Stimulated activated CD8-positive, alpha-beta memory T cell treated with anti-CD3 and anti-CD28 coated beads, Interleukin-4, amount 100 ng/mL, for 24 hours (primary cell): ENCODE data around the gene ARG2.
A peak's percentile ranks its signal among the peaks of the same experiment; 100 is the strongest.

ENCODE experiments used
- DNase-seq: peaks from one replicate; pipeline ENCODE4 v3.0.0-alpha.2; 2020; ENCODE audit warnings: low read depth

Gene ARG2

GRCh38 chr14:67619446-67620216 lies at the start of gene ARG2:
TSS of gene ARG2 (plus strand) at chr14:67619920. CDS start at chr14:67619978, 58 bp downstream.
- peak; percentile 97 for DNase-seq

GRCh38 chr14:67570453-67570852 lies 49.3 kb upstream of the ARG2 start:
- DNase-seq: no peak

GRCh38 chr14:67571275-67571990 lies 48.3 kb upstream of the ARG2 start:
- DNase-seq: peak; percentile 56

GRCh38 chr14:67571991-67572323 lies 47.8 kb upstream of the ARG2 start:
- no peak for DNase-seq

GRCh38 chr14:67572608-67573007 lies 47.1 kb upstream of the ARG2 start:
- no peak for DNase-seq

- no peak for DNase-seq
Observed at GRCh38 chr14:67573228-67574010, 46.3 kb upstream of the ARG2 start.

- no peak for DNase-seq
Observed at GRCh38 chr14:67574156-67574555, 45.6 kb upstream of the ARG2 start.

GRCh38 chr14:67574806-67575205 lies 44.9 kb upstream of the ARG2 start:
- DNase-seq: no peak

- no peak for DNase-seq
Observed at GRCh38 chr14:67575684-67576083, 44.0 kb upstream of the ARG2 start.

- DNase-seq: no peak
Observed at GRCh38 chr14:67576216-67576955, 43.3 kb upstream of the ARG2 start.

GRCh38 chr14:67577181-67577808 lies 42.4 kb upstream of the ARG2 start:
- no peak for DNase-seq

- no peak for DNase-seq
Observed at GRCh38 chr14:67577909-67578749, 41.6 kb upstream of the ARG2 start.

GRCh38 chr14:67579040-67579439 lies 40.7 kb upstream of the ARG2 start:
- no peak for DNase-seq

- DNase-seq: no peak
Observed at GRCh38 chr14:67579636-67580035, 40.1 kb upstream of the ARG2 start.

- no peak for DNase-seq
Observed at GRCh38 chr14:67580336-67581171, 39.2 kb upstream of the ARG2 start.

GRCh38 chr14:67581643-67582042 lies 38.1 kb upstream of the ARG2 start:
- DNase-seq: no peak

GRCh38 chr14:67582061-67582460 lies 37.7 kb upstream of the ARG2 start:
- DNase-seq: no peak

GRCh38 chr14:67583711-67584644 lies 35.7 kb upstream of the ARG2 start:
- no peak for DNase-seq

GRCh38 chr14:67584978-67585377 lies 34.7 kb upstream of the ARG2 start:
- DNase-seq: no peak
